ENCODE measurements around the gene MKLN1. TPM values are rescaled to one million over a fixed set of nuclear protein-coding genes. Genes with fewer than 3 reads are reported as not detected.
"Not testable (repeated sequence)": the region's sequence is repeated elsewhere in the genome, so short reads cannot be mapped to it uniquely, and the experiment has no call there.

The MKLN1 gene
- total RNA-seq, 1 donor from 2014 or later = 66.3 TPM

DNA sequence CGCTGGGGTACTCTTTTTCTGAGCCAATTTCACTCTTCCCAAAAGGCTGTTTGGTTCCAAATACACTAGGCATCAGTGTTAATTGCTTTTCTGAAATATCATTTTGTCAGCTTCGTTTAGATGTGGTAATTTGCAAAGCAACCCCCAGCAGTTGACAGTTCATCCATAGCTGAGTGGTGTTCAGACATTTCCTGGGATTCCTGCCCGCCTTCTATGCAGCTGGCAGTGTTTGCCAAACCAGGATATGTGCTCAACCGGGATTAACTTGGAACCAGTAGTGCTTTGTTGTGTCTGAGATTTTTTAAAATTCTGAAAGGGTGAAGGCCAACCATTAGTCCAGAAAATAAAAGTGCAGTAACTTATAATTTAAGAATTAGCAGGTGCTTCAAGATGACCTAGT lies 25.2 kb upstream of the MKLN1 start:
- TF ChIP-seq, protein P1, sequence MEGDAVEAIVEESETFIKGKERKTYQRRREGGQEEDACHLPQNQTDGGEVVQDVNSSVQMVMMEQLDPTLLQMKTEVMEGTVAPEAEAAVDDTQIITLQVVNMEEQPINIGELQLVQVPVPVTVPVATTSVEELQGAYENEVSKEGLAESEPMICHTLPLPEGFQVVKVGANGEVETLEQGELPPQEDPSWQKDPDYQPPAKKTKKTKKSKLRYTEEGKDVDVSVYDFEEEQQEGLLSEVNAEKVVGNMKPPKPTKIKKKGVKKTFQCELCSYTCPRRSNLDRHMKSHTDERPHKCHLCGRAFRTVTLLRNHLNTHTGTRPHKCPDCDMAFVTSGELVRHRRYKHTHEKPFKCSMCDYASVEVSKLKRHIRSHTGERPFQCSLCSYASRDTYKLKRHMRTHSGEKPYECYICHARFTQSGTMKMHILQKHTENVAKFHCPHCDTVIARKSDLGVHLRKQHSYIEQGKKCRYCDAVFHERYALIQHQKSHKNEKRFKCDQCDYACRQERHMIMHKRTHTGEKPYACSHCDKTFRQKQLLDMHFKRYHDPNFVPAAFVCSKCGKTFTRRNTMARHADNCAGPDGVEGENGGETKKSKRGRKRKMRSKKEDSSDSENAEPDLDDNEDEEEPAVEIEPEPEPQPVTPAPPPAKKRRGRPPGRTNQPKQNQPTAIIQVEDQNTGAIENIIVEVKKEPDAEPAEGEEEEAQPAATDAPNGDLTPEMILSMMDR (IDR thresholded peaks at IDR 0.05; ENCODE audit: unreplicated experiment) = no peak
- H3K27me3 Mint-ChIP-seq (ENCODE audit: unreplicated experiment) = peaks cover 2% of the 10 kb centered on the region
- H3K4me3 Mint-ChIP-seq (ENCODE audit: unreplicated experiment) = no peak overlapping the region
- no peak overlapping the region for H3K27ac Mint-ChIP-seq (ENCODE audit: unreplicated experiment)
- peaks cover 8% of the 10 kb centered on the region for H3K9me3 Mint-ChIP-seq (ENCODE audit: unreplicated experiment)
- DNase-seq (ENCODE audit: low spot score) = no peak
- no peaks in the 10 kb centered on the region for H3K4me1 Mint-ChIP-seq (ENCODE audit: unreplicated experiment)
- peaks cover 5% of the 10 kb centered on the region for H3K36me3 Mint-ChIP-seq (ENCODE audit: low read depth, unreplicated experiment)

DNA sequence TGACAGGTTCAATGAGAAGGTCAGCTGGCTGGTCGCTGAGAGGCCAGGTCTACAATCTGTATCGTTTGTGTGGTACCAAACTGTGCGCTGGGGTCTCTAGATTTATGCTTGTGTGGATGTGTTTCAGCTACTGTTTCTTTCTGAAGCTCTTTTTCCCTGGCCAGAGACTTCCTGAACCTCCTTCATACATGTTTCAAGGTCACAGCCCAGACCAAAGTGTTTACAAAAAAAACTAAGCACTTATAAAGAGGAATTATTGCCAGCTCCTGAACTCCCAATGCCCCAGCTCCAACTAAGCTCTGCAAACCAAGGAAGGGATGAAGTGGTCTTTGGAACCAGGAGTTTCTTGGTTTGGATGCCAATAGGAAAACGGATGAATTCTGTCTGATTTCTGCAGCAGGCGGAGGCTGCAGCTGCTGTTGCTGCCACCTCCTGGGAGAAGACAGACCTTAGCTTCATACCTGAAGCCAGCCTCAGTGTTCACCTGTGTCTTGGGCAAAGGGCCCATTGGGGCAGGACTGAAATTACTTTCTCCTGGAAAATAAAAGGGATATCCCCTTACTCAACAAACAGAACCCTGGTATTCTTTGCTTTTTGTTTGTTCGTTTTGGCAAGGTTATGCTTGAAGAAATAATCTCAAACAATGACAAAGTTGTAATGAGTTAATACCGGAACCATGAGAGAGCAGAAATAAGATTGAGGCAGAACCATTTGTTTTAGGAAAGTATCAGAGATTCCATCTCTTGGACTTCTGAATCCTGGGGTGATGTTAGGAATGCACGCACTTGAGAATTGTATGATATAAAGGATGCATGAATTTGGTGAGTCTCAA lies 24.6 kb upstream of the MKLN1 start:
- Mint-ChIP-seq H3K27ac (ENCODE audit: unreplicated experiment) (no peak overlapping the region), H3K36me3 (ENCODE audit: low read depth, unreplicated experiment) (peaks cover 10% of the 10 kb centered on the region), H3K27me3 (ENCODE audit: unreplicated experiment) (peaks cover 2% of the 10 kb centered on the region), H3K9me3 (ENCODE audit: unreplicated experiment) (peaks cover 8% of the 10 kb centered on the region), H3K4me1 (ENCODE audit: unreplicated experiment) (no peaks in the 10 kb centered on the region), H3K4me3 (ENCODE audit: unreplicated experiment) (no peak overlapping the region)
- peak; percentile 11 for DNase-seq (ENCODE audit: low spot score)
- TF ChIP-seq, protein P1 (IDR thresholded peaks at IDR 0.05; ENCODE audit: unreplicated experiment) = no peak

DNA sequence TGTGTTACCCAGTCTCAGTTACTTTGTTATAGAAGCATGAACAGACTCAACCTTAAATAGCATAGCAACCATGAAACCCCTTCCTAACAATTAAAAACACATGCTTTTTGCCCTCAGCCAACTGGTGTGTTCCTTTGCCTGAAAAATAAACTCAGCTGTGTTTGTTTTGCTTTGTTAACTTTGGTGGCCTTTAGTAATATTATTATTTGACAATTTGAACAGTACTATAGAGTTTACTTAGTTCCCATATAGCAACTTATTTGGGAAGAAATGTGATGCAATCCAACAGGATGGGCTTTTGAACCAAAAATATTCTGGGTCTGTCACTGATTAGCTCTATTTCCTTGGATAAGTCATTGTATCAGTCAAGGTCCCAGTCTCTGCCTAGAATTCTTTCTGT lies 22.5 kb upstream of the MKLN1 start:
- H3K36me3 Mint-ChIP-seq (ENCODE audit: low read depth, unreplicated experiment) = peaks cover 11% of the 10 kb centered on the region
- H3K27ac Mint-ChIP-seq (ENCODE audit: unreplicated experiment) = no peak overlapping the region
- DNase-seq (ENCODE audit: low spot score) = no peak
- peaks cover 8% of the 10 kb centered on the region for H3K9me3 Mint-ChIP-seq (ENCODE audit: unreplicated experiment)
- no peaks in the 10 kb centered on the region for H3K4me1 Mint-ChIP-seq (ENCODE audit: unreplicated experiment)
- H3K27me3 Mint-ChIP-seq (ENCODE audit: unreplicated experiment) = peaks cover 1% of the 10 kb centered on the region
- TF ChIP-seq, protein P1 (IDR thresholded peaks at IDR 0.05; ENCODE audit: unreplicated experiment) = no peak
- no peak overlapping the region for H3K4me3 Mint-ChIP-seq (ENCODE audit: unreplicated experiment)

DNA sequence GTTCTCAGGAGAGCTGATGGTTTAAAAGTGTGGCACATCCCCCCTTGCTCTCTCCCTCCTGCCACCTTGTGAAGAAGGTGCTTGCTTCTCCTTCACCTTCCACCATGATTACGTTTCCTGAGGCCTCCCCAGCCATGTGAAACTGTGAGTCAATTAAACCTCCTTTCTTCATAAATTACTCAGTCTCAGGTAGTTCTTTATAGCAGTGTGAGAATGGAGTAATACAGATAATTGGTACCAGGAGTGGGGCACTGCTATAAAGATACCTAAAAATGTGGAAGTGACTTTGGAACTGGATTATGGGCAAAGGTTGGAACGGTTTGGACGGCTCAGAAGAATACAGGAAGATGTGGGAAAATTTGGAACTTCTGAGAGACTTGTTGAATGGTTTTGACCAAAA lies 21.6 kb upstream of the MKLN1 start:
- not testable (repeated sequence) for H3K4me1 Mint-ChIP-seq (ENCODE audit: unreplicated experiment); H3K4me3 Mint-ChIP-seq (ENCODE audit: unreplicated experiment); H3K9me3 Mint-ChIP-seq (ENCODE audit: unreplicated experiment); DNase-seq (ENCODE audit: low spot score); H3K27ac Mint-ChIP-seq (ENCODE audit: unreplicated experiment); H3K27me3 Mint-ChIP-seq (ENCODE audit: unreplicated experiment)
- peaks cover 11% of the 10 kb centered on the region for H3K36me3 Mint-ChIP-seq (ENCODE audit: low read depth, unreplicated experiment)

DNA sequence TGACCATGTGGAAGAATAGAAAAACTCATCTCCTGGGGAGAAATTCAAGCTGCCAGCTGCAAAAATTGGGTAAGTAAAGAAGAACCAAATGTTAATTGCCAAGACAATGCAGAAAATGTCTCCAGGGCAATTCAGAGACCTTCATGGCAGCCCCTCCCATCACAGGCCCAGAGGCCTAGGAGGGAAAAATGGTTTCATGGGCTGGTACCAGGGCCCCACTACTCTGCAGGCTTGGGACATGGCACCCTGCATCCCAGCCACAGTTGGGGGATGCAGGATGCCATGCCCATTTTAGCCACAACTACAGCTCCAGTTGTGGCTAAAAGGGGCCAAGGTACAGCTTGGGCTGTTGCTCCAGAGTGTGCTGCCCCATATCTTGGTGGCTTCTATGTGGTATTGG lies 20.9 kb upstream of the MKLN1 start:
- TF ChIP-seq, protein P1 (IDR thresholded peaks at IDR 0.05; ENCODE audit: unreplicated experiment) = no peak
- Mint-ChIP-seq H3K4me3 (ENCODE audit: unreplicated experiment) (no peak overlapping the region), H3K9me3 (ENCODE audit: unreplicated experiment) (peaks cover 8% of the 10 kb centered on the region), H3K36me3 (ENCODE audit: low read depth, unreplicated experiment) (peaks cover 11% of the 10 kb centered on the region), H3K27ac (ENCODE audit: unreplicated experiment) (no peak overlapping the region), H3K27me3 (ENCODE audit: unreplicated experiment) (no peaks in the 10 kb centered on the region), H3K4me1 (ENCODE audit: unreplicated experiment) (no peaks in the 10 kb centered on the region)
- DNase-seq (ENCODE audit: low spot score) = no peak
